Body of pancreas (tissue), 4 donors: ENCODE results near the gene AP3M1. TPM values are rescaled to one million over a fixed set of nuclear protein-coding genes. Genes with fewer than 3 reads are reported as not detected.

Experiments
- ATAC-seq: fragments of 150-250 bp; one replicate; pipeline ENCODE4 v1.9.1; 2016
- DNase-seq, 4 donors: peaks; one replicate each; pipeline ENCODE4 v3.0.0-alpha.2; 2019
- H3K27ac ChIP-seq, 4 donors: fragments of 200-600 bp; sonication (generic); 1 replicate in 3 of 4; 2 replicates in 1 of 4; pipeline versions ENCODE4 v1.5.1 to v1.6.1; 2016 to 2019; ENCODE audit warnings: mild to moderate bottlenecking in 1 of 4, mixed read lengths in 1 of 4, moderate library complexity in 1 of 4
- H3K27me3 ChIP-seq, 2 donors: fragments of 200-600 bp; sonication (generic); one replicate each; pipeline ENCODE4 v1.6.0; 2016; ENCODE audit warnings: mild to moderate bottlenecking in 1 of 2
- H3K36me3 ChIP-seq, 2 donors: fragments of 200-600 bp; sonication (generic); replicated peaks in 1 of 2; 2 replicates each; pipeline ENCODE4 v1.5.1; 2016; ENCODE audit warnings: low read depth in 2 of 2; ENCODE audit not compliant: insufficient read depth in 1 of 2
- H3K4me1 ChIP-seq: fragments of 200-600 bp; sonication (generic); one replicate; pipeline ENCODE4 v1.6.0; 2016
- H3K4me3 ChIP-seq, 2 donors: fragments of 200-600 bp; sonication (generic); 1 replicate in 1 of 2; 2 replicates in 1 of 2; pipeline ENCODE4 v1.5.1; 2016 to 2019
- H3K9me3 ChIP-seq, 3 donors: fragments of 200-600 bp; sonication (generic); 1 replicate in 2 of 3; 2 replicates in 1 of 3; pipeline ENCODE4 v1.5.1; 2016
- CTCF ChIP-seq, 7 experiments: fragments of 450-650 bp in 4 of 7; fragments of 200-600 bp in 3 of 7; sonication (generic) in 3 of 7; IDR thresholded peaks; one replicate each; pipeline ENCODE4 v1.5.1; 2016 to 2019; ENCODE audit warnings: antibody characterized with exemption in 7 of 7
- POLR2A ChIP-seq, 3 donors: fragments of 450-650 bp; IDR thresholded peaks; one replicate each; pipeline ENCODE4 v1.6.1; 2016; ENCODE audit warnings: antibody characterized with exemption in 3 of 3, mild to moderate bottlenecking in 2 of 3
- WGBS, 2 donors: methylation state at CpG; one replicate each; pipeline ENCODE4 v1.1.5; 2017; 5-methylcytosine and 5-hydroxymethylcytosine counted together
- intact Hi-C: fragments of 100-400 bp; cut with DNase I; formaldehyde crosslinking; loops from one replicate; pipeline ENCODE4 v1.15.1; 2023
- total RNA-seq, 2 donors: library from RNA; depleted of rRNA; stranded (reverse); fragments of >200 nt; gene quantifications; one replicate each; pipeline ENCODE4 v1.1.0, GENCODE V29; 2016

AP3M1 gene
- total RNA-seq, 2 donors from 2014 or later, result 7.9 to 17.1 TPM

- no peak overlapping the region for H3K27ac ChIP-seq
- intact Hi-C loops, result no loop called here
- DNase-seq, result no peak
- 62 to 72% methylated on average over 5 to 6 of the region's 6 CpGs for WGBS, 2 donors
- no peaks in the 10 kb centered on the region for H3K27me3 ChIP-seq
- H3K4me1 ChIP-seq, result no peaks in the 10 kb centered on the region
- H3K4me3 ChIP-seq, result no peak overlapping the region
- no peak for TF ChIP-seq CTCF (IDR thresholded peaks at IDR 0.05)
- no peak for TF ChIP-seq POLR2A (IDR thresholded peaks at IDR 0.05)
- H3K9me3 ChIP-seq, result no peaks in the 10 kb centered on the region
- no peak for ATAC-seq
- H3K36me3 ChIP-seq, result no peaks in the 10 kb centered on the region
These were observed 14.3 kb upstream of the AP3M1 start for GRCh38 chr10:74164716-74165529.

DNA sequence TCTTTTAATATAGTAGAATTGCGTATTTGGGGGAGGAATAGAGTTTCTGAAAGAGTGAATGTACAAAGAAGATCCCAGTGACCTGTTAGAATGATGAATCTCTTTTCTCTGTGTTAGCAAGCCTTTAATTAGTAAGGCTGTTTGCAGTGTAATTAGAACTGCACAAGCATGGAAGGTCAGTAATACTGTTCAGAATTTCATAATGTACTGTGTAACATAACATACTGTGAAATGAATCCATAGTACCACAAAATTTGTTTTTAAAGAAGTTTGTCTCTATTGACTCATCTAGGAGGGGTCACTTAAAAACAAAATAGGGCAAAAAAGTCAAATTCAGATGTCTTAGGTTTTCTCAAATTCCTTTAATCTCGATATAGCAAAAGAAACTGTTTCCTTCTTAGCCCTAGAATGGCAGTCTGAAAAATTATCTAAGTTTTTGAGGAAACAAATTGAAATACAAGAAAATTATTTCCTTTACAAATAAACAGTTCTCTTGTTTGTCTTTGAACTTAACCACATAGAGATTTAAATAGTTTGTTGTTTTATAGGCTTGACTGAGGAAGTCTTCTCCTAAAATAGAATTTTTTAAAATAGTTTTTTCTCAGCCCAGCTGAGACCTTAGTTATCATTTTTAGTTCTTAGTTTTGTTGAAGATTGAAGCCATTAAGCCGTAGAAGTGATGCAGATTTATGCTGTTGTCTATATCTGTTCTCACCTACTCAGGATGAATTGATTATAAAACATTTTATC, 12.9 kb upstream of the AP3M1 start:
- WGBS, 2 donors, result 84 to 86% methylated on average over 3 of the region's 3 CpGs
- TF ChIP-seq CTCF (IDR thresholded peaks at IDR 0.05), result no peak
- no peak for TF ChIP-seq POLR2A (IDR thresholded peaks at IDR 0.05)

DNA sequence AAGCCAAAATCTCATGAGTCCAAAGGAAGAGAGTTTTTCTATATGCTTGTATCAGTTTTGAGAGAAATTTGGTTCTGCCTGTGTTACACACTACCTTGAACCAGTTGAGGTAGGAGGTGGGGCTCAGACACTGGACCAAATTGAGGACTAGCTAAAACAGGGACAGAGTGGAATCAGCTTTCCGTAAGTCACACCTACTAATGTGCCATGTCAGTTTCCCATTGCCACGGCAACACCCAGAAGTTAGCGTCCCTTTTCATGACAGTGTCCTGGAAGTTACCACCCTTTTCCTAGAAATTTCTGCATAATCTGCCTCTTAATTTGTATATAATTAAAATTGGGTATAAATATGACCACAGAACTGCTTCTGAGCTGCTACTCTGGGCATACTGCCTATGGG, 9.4 kb upstream of the AP3M1 start:
- H3K4me1 ChIP-seq, result peaks cover 10% of the 10 kb centered on the region
- H3K9me3 ChIP-seq, result no peaks in the 10 kb centered on the region
- H3K4me3 ChIP-seq, result no peak overlapping the region
- no peaks in the 10 kb centered on the region for H3K36me3 ChIP-seq
- intact Hi-C loops, result no loop called here
- DNase-seq, result no peak
- 87 to 95% methylated on average over 3 of the region's 3 CpGs for WGBS, 2 donors
- no peak for TF ChIP-seq POLR2A (IDR thresholded peaks at IDR 0.05)
- TF ChIP-seq CTCF (IDR thresholded peaks at IDR 0.05), result no peak
- no peaks in the 10 kb centered on the region for H3K27me3 ChIP-seq
- ATAC-seq, result no peak
- no peak overlapping the region for H3K27ac ChIP-seq

More for the DNA sequence above, 12.9 kb upstream of the AP3M1 start:
- DNase-seq (no peak), ATAC-seq (no peak)
- Histone ChIP-seq H3K4me1 (no peaks in the 10 kb centered on the region), H3K9me3 (no peaks in the 10 kb centered on the region), H3K27ac (no peak overlapping the region), H3K27me3 (no peaks in the 10 kb centered on the region), H3K4me3 (no peak overlapping the region), H3K36me3 (no peaks in the 10 kb centered on the region)
- intact Hi-C loops, result no loop called here

DNA sequence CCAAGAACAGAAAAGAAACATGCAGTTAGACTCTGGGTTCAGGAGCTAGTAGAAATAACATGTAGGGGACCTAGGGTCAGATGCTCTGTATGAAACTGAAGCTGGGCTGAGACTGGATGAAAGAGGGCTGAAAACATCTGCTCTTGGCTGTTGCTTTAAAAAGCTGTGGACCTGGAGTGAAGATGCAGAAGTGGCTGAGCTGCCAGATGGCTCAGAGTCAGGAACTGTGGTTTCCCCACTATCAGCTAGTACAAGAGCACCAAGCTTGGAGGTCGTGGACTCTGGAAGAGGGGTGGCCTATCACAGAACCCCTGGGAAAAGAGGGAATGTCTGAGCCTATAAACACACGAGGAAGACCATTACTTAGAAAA, 6.3 kb upstream of the AP3M1 start:
- Histone ChIP-seq H3K9me3 (no peaks in the 10 kb centered on the region), H3K27ac (no peak overlapping the region), H3K4me3 (no peak overlapping the region), H3K36me3 (no peaks in the 10 kb centered on the region), H3K4me1 (peaks cover 29% of the 10 kb centered on the region), H3K27me3 (no peaks in the 10 kb centered on the region)
- TF ChIP-seq CTCF (IDR thresholded peaks at IDR 0.05) (no peak), POLR2A (IDR thresholded peaks at IDR 0.05) (no peak)
- DNase-seq (peak in 2 of 4 donors; percentile 20 to 30), ATAC-seq (no peak)
- intact Hi-C loops, result no loop called here
- WGBS, 2 donors, result 31 to 32% methylated on average over 2 of the region's 2 CpGs
